ENCODE measurements around the gene AKAP1. TPM values are rescaled to one million over a fixed set of nuclear protein-coding genes. Genes with fewer than 3 reads are reported as not detected.

AKAP1 gene
- total RNA-seq, 3 donors from 2014 or later = 59.6 to 64.3 (median 60.2) TPM

DNA sequence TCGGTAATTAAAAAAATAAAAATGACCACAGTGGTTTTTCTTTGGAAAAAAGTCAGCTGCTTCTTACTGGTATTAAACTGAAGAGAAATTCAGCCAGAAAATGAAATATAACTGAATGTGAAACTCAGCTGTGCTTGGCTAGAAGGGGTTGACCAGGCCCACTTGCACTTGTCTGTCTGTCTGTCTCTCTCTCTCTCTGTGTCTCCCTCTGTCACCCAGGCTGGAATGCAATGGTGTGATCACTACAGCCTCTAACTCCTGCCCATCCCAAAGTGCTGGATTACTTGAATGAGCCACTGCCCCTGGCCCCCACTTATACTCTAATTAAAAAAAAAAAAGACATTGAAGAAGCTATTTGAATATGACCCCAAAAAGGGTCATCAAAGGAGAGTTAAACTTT is 17.3 kb upstream of the AKAP1 start:
- no peaks in the 10 kb centered on the region for H3K4me1 Mint-ChIP-seq (ENCODE audit: low read depth)
- no peaks in the 10 kb centered on the region for H3K9me3 Mint-ChIP-seq
- ATAC-seq (no peak), DNase-seq (no peak)
- peaks cover 19% of the 10 kb centered on the region for H3K27me3 Mint-ChIP-seq (ENCODE audit: low read depth)
- H3K36me3 Mint-ChIP-seq (ENCODE audit: insufficient read depth) = no peaks in the 10 kb centered on the region
- H3K4me3 Mint-ChIP-seq = no peak overlapping the region

DNA sequence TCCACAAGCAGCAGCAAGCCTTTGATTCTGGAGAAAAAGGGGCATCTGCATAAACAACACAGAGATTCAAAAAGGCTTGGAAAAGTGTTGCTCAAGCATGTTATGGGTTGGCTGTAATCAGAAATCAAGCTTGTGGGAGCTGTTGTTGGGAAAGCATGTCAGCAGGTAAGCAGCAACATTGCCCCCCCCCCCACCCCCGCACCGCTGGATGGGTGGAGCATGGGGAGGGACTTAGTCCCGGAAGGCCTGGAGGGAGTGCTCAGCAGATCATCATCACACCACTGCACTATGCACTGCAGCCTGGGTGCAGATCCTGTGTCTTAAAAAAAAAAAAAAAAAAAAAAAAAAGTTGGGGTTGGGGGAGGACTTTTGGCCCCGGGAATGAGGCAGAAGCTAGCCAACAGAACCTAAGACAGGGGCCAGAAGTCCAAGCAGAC is 16.8 kb upstream of the AKAP1 start:
- H3K4me1 Mint-ChIP-seq (ENCODE audit: low read depth) = no peaks in the 10 kb centered on the region
- peaks cover 16% of the 10 kb centered on the region for H3K27me3 Mint-ChIP-seq (ENCODE audit: low read depth)
- H3K36me3 Mint-ChIP-seq (ENCODE audit: insufficient read depth) = no peaks in the 10 kb centered on the region
- no peaks in the 10 kb centered on the region for H3K9me3 Mint-ChIP-seq
- H3K4me3 Mint-ChIP-seq = no peak overlapping the region
- ATAC-seq (no peak), DNase-seq (no peak)

DNA sequence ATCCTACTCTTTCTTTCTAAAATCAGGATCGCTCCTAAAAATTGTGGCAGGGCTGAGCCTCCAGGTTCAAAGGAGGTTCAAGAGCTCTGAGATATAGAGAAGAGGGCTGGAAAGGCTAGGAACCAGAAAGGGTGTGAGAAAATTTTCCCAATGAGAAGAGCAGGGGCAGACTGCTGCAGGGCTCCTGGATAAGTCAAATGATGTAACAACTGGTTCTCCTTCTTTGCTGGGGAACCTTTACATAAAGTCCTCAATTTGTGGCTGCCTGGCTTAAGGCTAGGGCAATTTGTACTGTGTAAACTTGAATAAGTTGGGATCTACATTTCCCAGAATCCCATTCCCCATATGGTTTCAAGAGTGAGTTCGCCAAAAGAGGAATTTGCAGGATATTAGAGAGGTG is 16.3 kb upstream of the AKAP1 start:
- Mint-ChIP-seq H3K4me1 (ENCODE audit: low read depth) (no peaks in the 10 kb centered on the region), H3K4me3 (no peak overlapping the region), H3K27me3 (ENCODE audit: low read depth) (peaks cover 14% of the 10 kb centered on the region), H3K9me3 (no peaks in the 10 kb centered on the region), H3K36me3 (ENCODE audit: insufficient read depth) (no peaks in the 10 kb centered on the region)
- no peak for DNase-seq
- no peak for ATAC-seq

DNA sequence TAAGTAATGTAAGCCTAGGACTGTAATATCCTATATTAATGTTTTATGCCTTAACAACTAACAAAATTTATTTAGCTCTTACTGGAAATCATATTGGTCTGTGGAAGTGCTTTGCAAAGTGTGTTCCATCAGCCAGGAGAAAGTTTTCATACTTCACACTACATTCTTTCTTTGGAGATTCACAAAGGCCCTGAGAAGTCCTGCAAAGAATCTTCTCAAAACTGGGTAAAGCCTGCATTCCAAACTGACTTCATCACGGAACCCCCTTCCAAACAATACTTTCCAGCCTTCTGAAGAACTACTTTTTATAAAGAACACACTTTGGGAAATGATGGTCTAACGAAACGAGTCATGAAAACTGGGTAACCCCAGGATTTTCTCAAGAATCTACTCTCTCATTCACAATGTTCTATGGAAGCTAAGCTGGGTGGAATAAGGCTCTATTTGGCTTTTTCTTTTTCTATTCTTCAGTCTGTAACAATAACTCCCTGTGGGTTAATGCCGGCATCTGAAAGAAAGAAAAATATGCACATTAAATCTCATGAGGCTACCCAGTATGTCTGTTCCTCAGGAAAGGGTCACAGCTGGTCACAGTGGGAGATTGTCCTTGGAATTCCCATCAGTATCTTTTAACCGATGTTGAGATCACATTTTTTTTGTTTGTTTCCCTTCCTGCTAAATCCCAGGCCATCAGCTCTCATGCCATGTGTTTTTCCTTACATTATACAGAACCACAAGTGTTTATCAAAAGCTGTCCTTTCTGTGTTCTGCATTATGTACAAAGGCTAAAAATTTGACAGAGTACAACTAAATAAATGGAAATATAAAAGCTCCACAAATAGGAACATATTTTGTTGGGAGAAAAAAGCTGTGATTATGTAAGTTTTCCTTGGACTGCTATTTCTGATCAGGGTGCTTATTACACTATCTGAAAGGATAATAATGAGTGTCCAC is 12.8 kb upstream of the AKAP1 start:
- no peaks in the 10 kb centered on the region for H3K4me1 Mint-ChIP-seq (ENCODE audit: low read depth)
- H3K4me3 Mint-ChIP-seq = no peak overlapping the region
- DNase-seq (no peak), ATAC-seq (no peak)
- no peaks in the 10 kb centered on the region for H3K9me3 Mint-ChIP-seq
- peaks cover 3% of the 10 kb centered on the region for H3K27me3 Mint-ChIP-seq (ENCODE audit: low read depth)
- H3K36me3 Mint-ChIP-seq (ENCODE audit: insufficient read depth) = no peaks in the 10 kb centered on the region

DNA sequence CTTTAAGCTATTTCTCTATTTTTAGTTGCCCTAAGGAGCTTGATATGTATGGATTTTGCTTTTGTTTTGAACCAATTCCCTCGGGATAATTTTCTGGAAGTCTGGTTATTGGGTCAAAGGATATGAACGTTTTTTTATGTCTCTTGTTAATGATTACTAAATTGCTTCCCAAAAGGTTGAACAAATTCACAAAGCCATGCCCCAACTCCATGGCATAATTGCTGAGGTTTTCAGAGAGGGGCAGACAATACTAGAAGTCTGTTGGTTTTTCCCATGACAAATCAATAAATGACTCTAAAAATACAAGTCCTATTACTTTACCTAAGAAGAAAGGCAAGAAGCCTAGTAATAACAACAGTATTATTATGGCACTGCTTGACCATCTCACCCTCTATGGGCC is 11.4 kb upstream of the AKAP1 start:
- no peaks in the 10 kb centered on the region for H3K9me3 Mint-ChIP-seq
- no peaks in the 10 kb centered on the region for H3K36me3 Mint-ChIP-seq (ENCODE audit: insufficient read depth)
- H3K27me3 Mint-ChIP-seq (ENCODE audit: low read depth) = no peaks in the 10 kb centered on the region
- no peak overlapping the region for H3K4me3 Mint-ChIP-seq
- no peak for DNase-seq
- no peaks in the 10 kb centered on the region for H3K4me1 Mint-ChIP-seq (ENCODE audit: low read depth)
- ATAC-seq = no peak

DNA sequence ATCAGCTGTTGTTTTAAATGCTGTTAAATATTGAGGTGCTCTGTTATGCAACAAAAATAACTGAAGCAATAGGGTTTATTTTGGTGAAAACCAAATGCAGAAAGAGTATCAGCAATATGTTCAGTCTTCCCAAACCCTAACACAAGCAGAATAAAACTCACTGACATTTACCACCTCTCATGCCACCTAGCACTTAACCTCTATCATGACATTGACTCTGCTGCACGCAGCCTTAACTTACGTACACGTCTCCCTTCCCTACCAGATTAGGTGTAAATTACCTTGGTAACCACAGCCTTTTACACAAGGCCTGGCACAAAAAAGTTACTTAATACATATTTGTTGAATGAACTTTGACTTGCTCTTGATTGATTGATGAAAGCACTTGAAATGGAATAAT is 9.9 kb upstream of the AKAP1 start:
- no peaks in the 10 kb centered on the region for H3K27me3 Mint-ChIP-seq (ENCODE audit: low read depth)

DNA sequence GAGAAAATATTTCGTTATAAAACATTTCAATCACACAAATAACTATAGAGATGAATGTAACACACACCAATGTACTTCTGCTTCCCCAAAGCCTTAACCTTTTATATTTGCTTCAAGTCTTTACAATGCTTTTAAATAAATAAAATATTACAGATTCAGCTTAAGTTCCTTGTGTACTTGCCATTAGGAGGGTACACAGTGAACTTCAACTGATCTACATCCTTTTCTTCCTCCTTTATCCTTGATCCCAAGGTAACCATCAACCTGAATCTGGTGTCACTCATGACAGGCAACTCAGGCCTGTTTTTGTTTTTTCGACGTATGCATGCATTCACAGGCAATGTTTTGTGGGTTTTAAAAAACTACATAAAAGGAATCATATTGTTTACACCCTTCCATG is 9.3 kb upstream of the AKAP1 start:
- Mint-ChIP-seq H3K36me3 (ENCODE audit: insufficient read depth) (no peaks in the 10 kb centered on the region), H3K27me3 (ENCODE audit: low read depth) (no peaks in the 10 kb centered on the region), H3K9me3 (no peaks in the 10 kb centered on the region), H3K4me3 (no peak overlapping the region), H3K4me1 (ENCODE audit: low read depth) (no peaks in the 10 kb centered on the region)
- no peak for DNase-seq
- ATAC-seq = no peak

More for the DNA sequence above, 9.9 kb upstream of the AKAP1 start:
- ATAC-seq = no peak
- H3K4me1 Mint-ChIP-seq (ENCODE audit: low read depth) = no peaks in the 10 kb centered on the region
- no peak overlapping the region for H3K4me3 Mint-ChIP-seq
- H3K36me3 Mint-ChIP-seq (ENCODE audit: insufficient read depth) = no peaks in the 10 kb centered on the region
- no peak for DNase-seq
- no peaks in the 10 kb centered on the region for H3K9me3 Mint-ChIP-seq

DNA sequence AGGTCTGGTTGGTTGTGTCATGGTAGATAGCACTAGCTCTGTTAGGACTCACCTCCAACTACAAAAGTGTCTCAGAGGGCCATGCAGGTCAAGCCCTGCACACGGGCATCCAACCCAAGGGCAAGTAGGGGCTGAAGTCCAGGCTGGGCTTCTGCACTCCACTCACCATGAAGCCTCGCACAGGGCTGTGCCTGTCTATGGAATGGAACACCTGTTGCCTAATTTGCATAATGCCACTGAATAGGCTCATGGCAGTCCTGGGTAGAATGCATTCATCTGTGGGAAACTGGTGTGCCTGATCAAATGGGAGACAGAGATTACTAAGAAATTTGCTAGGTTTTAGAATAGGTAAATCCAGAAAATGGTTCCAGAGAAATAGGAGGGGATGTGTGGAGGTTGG is 8.0 kb upstream of the AKAP1 start:
- ATAC-seq = no peak

DNA sequence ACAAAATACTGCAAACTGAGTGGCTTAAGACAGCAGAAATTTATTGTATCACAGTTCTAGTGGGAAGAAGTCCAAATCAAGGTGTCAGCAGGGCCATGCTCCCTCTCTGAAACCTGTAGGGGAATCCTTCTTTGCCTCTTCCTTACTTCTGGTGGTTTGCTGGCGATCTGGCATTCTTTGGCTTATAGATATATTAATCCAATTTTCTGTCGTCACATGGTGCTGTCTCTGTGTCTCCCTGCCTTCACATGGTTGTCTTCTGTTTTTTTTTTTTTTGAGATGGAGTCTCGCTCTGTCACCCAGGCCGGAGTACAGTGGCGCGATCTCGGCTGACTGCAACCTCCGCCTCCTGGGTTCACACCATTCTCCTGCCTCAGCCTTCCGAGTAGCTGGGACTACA is 6.8 kb upstream of the AKAP1 start:
- DNase-seq (no peak), ATAC-seq (no peak)
- no peaks in the 10 kb centered on the region for H3K36me3 Mint-ChIP-seq (ENCODE audit: insufficient read depth)
- no peaks in the 10 kb centered on the region for H3K4me1 Mint-ChIP-seq (ENCODE audit: low read depth)
- no peaks in the 10 kb centered on the region for H3K9me3 Mint-ChIP-seq
- H3K27me3 Mint-ChIP-seq (ENCODE audit: low read depth) = no peaks in the 10 kb centered on the region
- H3K4me3 Mint-ChIP-seq = no peak overlapping the region

More for the DNA sequence above, 8.0 kb upstream of the AKAP1 start:
- no peak for DNase-seq
- H3K9me3 Mint-ChIP-seq = no peaks in the 10 kb centered on the region
- H3K4me1 Mint-ChIP-seq (ENCODE audit: low read depth) = no peaks in the 10 kb centered on the region
- H3K4me3 Mint-ChIP-seq = no peak overlapping the region
- no peaks in the 10 kb centered on the region for H3K27me3 Mint-ChIP-seq (ENCODE audit: low read depth)
- no peaks in the 10 kb centered on the region for H3K36me3 Mint-ChIP-seq (ENCODE audit: insufficient read depth)

DNA sequence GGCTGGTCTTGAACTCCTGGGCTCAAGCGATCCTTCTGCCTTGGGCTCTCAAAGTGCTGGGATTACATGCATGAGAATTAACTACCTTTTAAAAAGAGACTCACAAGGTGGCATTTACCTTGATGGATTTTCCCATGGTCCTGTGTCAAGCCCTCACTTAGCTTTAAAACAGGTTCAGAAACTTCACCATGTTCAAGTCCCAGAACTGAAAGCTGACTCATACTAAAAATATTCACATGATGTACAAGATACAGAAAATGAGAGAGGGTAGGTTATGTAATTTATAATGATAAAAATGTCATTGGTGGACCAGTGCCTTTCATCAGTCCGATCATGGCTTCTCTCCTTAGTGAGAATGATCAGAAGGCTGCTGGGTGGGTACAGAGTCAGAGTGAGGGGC is 4.3 kb upstream of the AKAP1 start:
- Mint-ChIP-seq H3K27me3 (ENCODE audit: low read depth) (no peaks in the 10 kb centered on the region), H3K9me3 (no peaks in the 10 kb centered on the region), H3K36me3 (ENCODE audit: insufficient read depth) (no peaks in the 10 kb centered on the region), H3K4me3 (no peak overlapping the region), H3K4me1 (ENCODE audit: low read depth) (peaks cover 5% of the 10 kb centered on the region)
- DNase-seq (no peak), ATAC-seq (no peak)

DNA sequence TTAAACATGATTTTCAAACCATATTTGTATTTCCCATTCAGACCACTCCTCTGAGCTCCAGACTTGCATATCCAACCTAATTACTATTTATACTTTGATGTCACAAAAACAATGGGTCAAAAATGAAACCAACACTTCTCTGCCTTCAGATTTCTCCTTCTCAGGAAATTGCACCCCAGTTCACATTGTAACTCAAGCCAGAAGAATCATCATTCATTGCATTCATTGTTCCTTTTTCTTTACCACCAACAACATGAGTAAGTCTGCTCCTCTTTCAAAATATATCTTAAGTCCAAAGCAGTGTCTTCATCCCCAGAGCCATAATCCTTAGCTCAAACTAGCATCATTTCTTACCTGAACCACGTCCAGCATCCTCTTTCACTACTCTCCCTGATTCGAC is 2.6 kb upstream of the AKAP1 start:
- ATAC-seq (no peak), DNase-seq (no peak)
- peaks cover 14% of the 10 kb centered on the region for H3K4me1 Mint-ChIP-seq (ENCODE audit: low read depth)
- H3K27me3 Mint-ChIP-seq (ENCODE audit: low read depth) = no peaks in the 10 kb centered on the region
- no peaks in the 10 kb centered on the region for H3K9me3 Mint-ChIP-seq
- no peaks in the 10 kb centered on the region for H3K36me3 Mint-ChIP-seq (ENCODE audit: insufficient read depth)
- H3K4me3 Mint-ChIP-seq = no peak overlapping the region

DNA sequence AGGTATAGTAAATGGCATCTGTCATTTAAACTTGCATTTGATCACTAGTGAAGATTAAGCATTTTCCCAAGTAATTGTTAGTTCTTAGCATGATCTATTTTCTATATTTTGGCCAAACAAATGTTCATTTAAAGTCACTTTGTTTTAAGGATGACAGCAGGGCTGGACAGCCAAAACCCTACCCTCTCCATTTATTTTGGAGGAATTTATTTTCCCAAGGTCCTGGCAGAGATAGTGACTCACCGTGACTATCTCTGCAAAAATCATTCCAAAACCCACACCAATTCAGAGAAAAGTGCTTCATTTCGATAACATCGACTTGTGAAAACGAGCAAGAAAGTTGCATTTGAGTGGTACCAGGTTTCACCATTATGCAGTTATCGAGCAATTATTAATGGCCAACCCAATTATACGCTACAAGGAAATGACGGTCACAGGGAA is 665 bp upstream of the AKAP1 start:
- H3K27me3 Mint-ChIP-seq (ENCODE audit: low read depth) = no peaks in the 10 kb centered on the region
- H3K9me3 Mint-ChIP-seq = no peaks in the 10 kb centered on the region
- peak overlapping the region; percentile 88 for H3K4me3 Mint-ChIP-seq
- no peaks in the 10 kb centered on the region for H3K36me3 Mint-ChIP-seq (ENCODE audit: insufficient read depth)
- ATAC-seq (peak; percentile 9 to 15), DNase-seq (no peak)
- H3K4me1 Mint-ChIP-seq (ENCODE audit: low read depth) = peaks cover 24% of the 10 kb centered on the region

DNA sequence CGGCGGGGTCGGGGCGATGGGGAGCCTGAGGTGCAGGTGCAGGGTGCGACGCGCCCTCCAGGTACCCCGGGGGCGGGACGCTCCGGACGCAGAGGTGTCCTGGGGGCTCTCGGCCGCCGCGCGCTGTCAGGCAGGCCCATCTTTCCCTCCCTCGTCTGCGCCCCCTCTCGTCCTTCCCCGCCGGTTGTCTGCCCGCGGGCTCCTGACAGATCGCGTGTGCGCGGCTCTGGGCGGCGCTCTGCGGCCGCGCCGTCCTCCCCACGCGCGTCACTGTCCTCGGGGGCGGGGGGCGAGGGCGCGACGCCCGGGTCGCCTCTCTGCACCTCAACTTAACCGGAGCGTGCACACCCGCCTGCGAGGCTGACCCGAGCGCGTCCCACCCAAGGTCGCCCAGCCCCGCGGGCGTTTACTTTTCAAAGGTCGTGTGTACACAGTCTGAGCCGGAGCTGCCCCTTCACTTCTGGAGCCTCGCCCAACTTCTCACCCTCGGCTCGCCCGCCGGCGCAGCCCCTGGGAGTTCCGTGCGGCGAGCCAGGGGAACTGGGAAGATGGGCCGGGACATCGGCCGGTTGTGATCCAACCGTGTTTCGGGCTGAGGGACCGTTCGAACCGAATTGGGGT is 512 bp downstream of the AKAP1 start:
- peak; percentile 59 for DNase-seq
- no peaks in the 10 kb centered on the region for H3K27me3 Mint-ChIP-seq (ENCODE audit: low read depth)
- ATAC-seq = peak; percentile 55
- H3K4me1 Mint-ChIP-seq (ENCODE audit: low read depth) = peaks cover 24% of the 10 kb centered on the region
- H3K36me3 Mint-ChIP-seq (ENCODE audit: insufficient read depth) = no peaks in the 10 kb centered on the region
- H3K4me3 Mint-ChIP-seq = peak overlapping the region; percentile 87
- no peaks in the 10 kb centered on the region for H3K9me3 Mint-ChIP-seq

DNA sequence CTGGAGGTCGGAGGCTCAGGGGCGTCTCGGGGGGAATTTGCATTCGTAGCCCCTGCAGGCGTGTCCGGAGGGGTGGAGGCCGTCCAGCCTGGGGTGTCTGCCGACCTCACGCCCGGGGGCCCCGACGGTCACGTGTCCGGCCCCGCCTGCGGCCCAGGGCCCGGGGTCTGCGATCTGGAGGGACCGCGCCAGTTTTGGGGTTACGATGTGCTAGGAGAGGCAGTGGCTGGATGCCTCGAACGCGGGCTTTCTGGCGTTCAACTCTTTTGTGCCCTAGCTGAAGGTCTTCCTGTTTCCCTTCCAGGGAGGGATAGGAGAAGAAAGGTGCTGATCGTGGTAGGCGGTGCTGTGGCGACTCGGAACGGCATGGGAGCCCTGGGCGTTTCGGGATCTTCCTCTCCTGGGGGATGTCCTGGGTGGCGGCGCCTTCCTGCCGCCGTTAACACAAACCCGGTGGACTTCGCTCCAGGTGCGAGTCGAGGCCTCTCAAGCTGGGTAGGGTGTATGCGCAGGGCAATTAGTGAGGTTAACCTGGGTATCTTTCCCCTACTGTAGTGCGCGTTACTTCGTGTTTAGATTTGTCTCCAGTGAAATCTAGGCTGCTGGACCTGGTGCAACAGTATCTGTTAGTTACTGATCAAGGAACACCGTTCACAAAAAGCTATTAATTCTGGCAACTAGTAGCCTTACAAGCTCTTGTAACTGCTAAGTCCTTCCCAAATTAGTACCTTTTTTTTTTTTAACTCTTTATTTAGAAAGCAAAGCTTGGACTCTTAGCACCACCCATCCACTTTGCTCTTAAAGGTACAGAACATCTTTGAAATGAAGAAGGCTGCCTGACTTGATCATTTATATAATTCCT is 1.3 kb downstream of the AKAP1 start:
- no peaks in the 10 kb centered on the region for H3K9me3 Mint-ChIP-seq
- no peaks in the 10 kb centered on the region for H3K36me3 Mint-ChIP-seq (ENCODE audit: insufficient read depth)
- peaks cover 25% of the 10 kb centered on the region for H3K4me1 Mint-ChIP-seq (ENCODE audit: low read depth)
- no peaks in the 10 kb centered on the region for H3K27me3 Mint-ChIP-seq (ENCODE audit: low read depth)
- no peak for DNase-seq
- no peak for ATAC-seq
- peak overlapping the region; percentile 87 for H3K4me3 Mint-ChIP-seq

Measured in activated T-cell treated with anti-CD3 and anti-CD28 coated beads, Interleukin-2, amount 50 U/mL, for 4 hours (primary cell).